Hepatocyte (in vitro differentiated cells): ENCODE measurements around the gene MEX3A.

Experiments
- EZH2 ChIP-seq: fragments of 200-600 bp; sonication (generic); IDR thresholded peaks from 2 replicates; pipeline ENCODE4 v1.6.1; 2016; ENCODE audit warnings: antibody characterized with exemption, mild to moderate bottlenecking, borderline replicate concordance
- EZH2phosphoT487 ChIP-seq: fragments of 200-600 bp; sonication (generic); IDR thresholded peaks from one replicate; pipeline ENCODE4 v1.6.1; 2018; ENCODE audit warnings: antibody characterized with exemption, mild to moderate bottlenecking, low read depth, moderate library complexity; ENCODE audit not compliant: unreplicated experiment, severe bottlenecking
- TF ChIP-seq, protein P1 (sequence below): fragments of 200-600 bp; sonication (generic); IDR thresholded peaks from 2 replicates; pipeline ENCODE4 v1.5.1; 2016; ENCODE audit warnings: antibody characterized with exemption, mild to moderate bottlenecking; ENCODE audit not compliant: poor library complexity

DNA sequence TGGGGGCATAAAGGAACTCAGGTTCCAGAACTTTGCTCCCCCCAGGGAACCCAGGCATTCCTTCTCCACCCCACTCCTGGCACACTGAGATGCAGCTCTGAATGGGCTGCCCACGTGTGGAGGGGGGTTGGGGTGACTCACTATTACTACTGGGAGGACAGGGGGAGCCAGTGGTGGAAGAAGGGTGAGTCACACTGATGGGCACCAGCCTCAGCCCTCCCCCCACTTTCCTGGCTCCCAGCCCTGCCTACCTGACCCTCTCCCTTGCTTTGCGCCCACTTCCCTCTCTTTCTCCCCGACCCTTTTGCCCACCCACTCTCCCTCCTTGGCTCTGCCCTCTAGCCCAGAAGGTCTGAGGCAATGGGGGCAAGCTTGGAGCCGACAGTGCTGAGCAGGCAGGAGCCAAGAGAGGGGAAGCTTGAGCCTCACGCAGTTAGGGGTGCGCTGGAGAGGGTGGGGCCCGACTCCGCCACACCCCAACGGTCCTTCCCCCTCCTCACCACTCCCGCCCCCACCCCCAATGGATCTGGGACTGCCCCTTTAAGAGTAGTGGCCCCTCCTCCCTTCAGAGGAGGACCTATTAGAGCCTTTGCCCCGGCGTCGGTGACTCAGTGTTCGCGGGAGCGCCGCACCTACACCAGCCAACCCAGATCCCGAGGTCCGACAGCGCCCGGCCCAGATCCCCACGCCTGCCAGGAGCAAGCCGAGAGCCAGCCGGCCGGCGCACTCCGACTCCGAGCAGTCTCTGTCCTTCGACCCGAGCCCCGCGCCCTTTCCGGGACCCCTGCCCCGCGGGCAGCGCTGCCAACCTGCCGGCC is 32.0 kb upstream of the MEX3A start, which contains the start of gene LMNA:
- TF ChIP-seq EZH2phosphoT487 (no peak), EZH2 (no peak)
- TF ChIP-seq, protein P1, sequence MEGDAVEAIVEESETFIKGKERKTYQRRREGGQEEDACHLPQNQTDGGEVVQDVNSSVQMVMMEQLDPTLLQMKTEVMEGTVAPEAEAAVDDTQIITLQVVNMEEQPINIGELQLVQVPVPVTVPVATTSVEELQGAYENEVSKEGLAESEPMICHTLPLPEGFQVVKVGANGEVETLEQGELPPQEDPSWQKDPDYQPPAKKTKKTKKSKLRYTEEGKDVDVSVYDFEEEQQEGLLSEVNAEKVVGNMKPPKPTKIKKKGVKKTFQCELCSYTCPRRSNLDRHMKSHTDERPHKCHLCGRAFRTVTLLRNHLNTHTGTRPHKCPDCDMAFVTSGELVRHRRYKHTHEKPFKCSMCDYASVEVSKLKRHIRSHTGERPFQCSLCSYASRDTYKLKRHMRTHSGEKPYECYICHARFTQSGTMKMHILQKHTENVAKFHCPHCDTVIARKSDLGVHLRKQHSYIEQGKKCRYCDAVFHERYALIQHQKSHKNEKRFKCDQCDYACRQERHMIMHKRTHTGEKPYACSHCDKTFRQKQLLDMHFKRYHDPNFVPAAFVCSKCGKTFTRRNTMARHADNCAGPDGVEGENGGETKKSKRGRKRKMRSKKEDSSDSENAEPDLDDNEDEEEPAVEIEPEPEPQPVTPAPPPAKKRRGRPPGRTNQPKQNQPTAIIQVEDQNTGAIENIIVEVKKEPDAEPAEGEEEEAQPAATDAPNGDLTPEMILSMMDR: no peak
